GM18858 (cell line): ENCODE data around the gene QDPR.
A peak's percentile ranks its signal among the peaks of the same experiment; 100 is the strongest.
"Not testable (repeated sequence)": the region's sequence is repeated elsewhere in the genome, so short reads cannot be mapped to it uniquely, and the experiment has no call there.

Experiments
- ATAC-seq: cut with Tn5 transposase; IDR thresholded peaks from one replicate; pipeline ENCODE4 v1.9.1; 2021; ENCODE audit not compliant: unreplicated experiment

The QDPR gene

DNA sequence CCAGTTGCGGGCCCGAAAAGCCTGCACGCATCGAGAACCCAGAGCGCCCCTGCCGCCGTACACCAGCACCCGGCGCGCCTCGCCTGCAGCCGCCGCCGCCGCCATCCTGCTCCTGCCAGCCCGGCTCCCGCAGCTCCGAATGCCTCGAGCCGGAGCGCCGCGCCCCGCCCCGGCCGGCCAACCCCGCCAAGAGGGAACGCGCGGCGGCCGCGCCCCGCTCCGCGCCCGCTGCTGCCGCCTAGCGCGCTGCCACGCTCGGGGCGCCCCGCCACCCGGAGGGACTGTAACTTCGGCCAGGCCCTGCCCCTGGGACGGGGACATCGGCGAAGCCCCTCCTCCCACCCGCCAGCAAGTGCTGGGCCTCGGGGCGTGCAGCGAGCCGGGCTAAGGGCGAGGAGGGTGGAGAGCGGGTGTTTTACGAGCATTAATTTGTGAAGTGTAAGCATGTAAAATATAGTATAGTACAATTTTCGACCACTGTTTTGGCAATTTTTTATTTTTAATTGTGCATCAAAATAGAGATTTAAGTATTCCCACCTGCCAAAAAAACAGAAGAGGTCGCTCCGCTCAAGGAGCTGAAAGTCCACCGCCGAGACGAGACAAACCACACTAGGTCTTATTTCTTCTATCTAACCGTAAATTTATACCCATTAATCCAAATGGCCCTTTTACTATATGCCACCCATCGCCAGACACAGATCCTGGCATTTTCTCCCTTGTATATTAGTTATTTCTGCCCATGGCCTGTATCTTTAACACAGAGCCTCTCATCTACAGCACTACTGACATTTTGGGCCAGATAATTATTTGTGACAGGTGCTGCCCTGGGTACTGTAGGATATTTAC, at the start of gene QDPR:
TSS of gene QDPR (minus strand) at position 141 of the 846 bp plus-strand sequence. CDS start at position 105, 36 bp downstream.
- peak; percentile 97 for ATAC-seq

DNA sequence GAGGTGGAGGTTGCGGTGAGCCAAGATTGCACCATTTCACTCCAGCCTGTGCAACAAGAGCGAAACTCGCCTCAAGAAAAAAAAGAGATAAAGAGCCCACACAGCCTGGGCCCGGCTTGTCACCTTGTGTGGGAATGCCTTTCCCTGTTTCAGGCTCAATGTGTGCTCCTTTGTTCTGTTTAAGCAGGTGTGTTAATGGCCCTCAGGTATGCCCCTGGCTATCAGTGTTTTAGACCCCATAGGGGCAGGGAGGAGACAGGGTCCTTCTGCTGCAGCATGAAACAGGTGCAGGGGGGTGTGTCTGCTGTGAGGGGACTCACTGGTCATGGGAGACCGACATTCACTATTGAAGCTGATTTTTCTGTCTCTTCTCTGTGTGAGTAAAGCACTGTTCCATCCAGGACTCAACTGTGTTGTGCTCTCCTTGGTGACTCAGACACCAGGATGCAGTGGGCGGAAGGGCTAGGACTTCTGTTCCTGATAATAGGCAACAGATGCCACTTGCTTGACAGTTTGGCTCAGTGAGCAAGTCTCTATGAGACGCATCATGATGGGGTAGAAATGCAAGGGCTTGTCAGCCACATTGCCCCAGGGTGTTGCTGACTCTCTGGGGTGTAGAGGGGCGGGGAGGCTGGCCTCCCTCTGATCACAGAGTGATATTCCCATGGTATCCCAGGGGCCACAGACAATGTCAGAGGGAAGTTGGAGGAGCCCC, 49.5 kb upstream of the QDPR start:
- no peak for ATAC-seq

DNA sequence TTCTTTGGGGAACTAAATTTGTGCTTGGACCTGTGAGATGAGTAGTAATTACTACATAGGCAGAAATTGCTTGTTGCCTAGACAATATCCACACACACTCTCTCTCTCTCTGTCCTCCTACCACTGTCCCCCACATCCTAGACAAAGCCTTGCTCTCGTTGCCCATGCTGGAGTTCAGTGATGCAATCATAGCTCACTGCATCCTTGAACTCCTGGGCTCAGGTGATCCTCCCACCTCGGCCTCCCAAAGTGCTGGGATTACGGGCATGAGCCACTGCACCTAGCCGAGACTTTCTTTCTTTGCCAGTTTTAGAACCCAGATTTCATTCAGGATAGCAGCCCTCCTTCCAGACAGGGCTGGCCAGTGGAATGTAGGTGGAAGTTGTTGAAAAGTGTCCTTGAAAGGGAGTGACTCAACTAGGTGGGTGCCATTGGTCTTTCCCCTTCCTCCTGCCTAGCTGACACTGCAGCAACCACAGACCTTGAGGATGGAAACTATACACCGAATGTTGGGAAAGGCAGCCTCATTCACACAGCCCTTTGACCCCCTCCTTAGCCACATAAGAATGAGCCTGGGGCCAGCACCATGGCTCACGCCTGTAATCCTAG, 48.3 kb upstream of the QDPR start:
- no peak for ATAC-seq

DNA sequence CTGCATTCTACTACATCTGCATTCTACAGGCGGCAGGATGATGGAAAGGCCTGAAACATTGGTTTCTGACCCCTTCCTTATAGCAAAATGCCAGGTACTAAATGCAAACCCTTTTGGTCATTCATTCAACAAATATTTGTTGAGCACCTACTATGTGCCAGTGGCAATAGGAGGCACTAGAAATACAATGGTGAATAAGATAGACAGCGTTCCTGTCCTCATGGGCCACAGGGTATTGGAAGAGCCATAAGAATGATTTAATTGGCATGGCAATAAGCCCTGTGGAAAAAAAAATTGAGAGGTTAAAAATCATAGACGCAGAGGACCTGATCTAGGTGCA, 47.8 kb upstream of the QDPR start:
- no peak for ATAC-seq

DNA sequence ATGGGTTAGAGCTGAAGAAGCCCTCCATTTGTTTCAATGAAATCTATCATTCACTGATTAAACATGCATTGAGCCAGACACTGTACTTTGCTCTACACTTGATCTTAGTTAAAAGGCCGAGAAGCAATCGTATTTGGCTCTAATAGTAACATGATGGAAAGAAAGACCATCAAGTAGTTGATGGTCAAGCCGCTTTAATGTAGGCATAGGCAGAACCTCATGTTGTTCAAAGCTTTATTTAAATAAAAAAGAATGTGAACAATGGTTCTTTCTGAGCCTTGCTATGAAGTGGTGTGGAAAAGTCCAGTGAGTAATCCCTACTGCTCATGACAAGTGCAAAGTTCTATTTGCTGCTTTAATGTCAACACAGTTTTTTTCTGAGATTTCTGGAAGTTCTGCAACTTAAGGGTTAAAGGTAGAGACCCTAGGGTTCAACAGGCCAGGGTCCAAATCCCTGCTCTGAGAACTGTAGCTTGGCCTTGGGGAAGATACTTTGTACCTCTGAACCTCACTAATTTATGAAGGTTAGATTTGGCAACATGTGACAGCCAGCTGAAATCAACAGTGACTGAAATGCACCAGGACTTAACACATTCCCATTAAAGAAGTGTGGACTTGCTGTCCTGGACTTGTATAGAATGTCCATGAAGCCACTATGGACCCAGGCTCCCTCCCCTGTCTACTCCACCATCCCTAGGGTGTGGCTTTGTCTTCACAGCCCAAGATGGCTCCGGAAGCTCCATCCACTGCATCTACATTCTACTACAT, 47.2 kb upstream of the QDPR start:
- no peak for ATAC-seq

DNA sequence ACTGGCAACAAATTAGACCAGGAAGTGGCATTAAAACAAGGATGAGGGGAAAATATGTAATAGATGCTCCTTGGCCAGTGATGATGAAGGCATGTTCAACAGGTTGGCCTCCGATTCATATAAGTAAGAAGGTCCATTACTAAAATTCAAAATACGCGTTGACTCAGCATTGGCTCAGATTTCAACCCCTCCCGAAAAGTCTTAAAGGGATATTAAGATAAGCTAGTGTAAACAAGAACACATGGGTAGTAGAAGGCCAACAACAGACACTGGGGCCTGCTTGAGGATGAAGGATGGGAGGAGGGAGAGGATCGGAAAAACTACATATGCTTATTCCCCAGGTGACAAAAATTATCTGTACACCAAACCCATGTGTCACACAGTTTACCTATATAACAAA, 46.0 kb upstream of the QDPR start:
- ATAC-seq, result no peak

DNA sequence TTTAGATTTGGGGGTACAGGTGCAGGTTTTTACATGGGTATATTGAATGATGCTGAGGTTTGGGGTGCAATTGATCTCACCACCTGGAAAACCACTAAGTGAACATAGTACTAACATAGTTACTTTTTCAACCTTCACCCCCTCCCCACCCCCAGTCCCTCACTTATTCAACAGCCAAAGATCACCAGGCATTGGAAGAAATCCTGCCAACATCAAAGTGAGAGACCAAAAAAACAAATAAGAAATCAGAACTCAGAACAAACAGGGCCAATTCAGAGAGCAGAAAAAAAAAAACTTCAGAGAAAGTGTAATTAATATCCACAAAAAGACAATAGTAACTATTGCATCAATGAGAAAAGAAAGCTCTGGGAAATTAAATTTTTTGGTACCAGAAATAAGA, 44.6 kb upstream of the QDPR start:
- ATAC-seq, result no peak

DNA sequence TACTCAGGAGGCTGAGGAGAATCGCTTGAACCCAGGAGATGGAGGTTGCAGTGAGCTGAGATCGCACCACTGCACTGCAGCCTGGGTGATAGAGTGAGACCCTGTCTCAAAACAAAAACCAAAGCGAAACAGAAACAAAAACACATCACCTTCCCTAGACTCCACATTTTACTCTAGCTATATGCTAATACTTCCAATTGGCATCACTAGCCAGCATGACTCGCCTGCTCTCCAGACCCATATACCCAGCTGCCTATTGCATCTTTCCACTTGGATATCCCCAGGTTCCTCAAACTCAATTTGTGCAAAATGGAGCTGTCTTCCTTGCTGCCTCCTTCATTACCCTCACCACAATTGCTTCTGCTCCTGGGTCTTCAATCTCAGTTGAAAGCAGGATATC, 42.7 kb upstream of the QDPR start:
- no peak for ATAC-seq

DNA sequence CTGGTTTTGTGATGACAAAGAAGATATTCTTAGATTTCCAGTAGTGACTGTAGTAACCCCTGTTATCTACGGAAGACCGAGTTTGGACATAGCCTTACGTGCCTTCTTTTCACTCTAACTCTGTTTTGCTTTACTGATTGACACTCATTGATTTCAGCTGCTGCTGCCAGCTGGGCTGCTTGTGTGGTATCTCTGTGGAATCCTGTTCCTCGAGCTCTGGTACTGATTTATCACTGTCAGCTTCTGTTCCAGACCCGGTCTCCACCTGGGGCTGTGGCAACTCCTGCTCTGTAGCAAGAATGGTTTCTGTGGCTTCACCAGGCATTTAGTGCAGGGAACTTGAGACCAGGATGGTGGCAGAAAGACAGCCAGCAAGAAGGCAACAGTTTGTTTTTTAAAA, 40.5 kb upstream of the QDPR start:
- no peak for ATAC-seq

DNA sequence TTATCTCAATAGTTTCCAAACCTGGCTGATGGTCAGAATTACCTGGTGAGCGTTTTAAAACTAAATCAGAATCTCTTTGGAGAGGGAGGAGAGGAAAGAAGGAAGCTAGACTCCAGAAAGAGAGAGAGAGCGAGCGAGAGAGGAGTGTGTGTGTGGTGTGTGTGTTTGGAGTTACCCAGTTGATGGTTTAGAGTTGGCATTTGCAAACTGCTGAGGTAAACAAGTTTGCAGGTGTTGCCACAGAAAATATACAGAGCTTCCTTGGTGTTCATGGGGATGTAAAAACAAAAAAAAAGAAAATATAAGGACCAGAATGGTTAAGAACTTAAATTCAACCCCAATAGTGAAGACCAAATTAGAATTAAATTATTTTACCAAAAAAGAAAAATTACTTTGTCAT, 38.7 kb upstream of the QDPR start:
- ATAC-seq, result no peak

DNA sequence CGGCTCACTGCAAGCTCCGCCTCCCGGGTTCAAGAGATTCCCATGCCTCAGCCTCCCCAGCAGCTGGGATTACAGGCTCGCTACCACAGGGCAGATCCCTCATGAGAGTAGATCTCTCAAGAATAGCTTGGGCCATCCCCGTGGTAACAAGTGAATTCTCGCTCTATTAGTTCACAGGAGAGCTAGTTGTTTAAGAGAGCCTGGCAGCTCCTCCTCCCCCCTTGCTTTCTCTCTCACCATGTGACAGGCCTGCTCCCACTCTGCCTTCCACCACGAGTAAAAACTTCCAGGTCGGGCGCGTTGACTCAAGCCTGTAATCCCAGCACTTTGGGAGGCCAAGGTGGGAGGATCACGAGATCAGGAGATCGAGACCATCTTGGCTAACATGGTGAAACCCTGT, 34.8 kb upstream of the QDPR start:
- no peak for ATAC-seq

DNA sequence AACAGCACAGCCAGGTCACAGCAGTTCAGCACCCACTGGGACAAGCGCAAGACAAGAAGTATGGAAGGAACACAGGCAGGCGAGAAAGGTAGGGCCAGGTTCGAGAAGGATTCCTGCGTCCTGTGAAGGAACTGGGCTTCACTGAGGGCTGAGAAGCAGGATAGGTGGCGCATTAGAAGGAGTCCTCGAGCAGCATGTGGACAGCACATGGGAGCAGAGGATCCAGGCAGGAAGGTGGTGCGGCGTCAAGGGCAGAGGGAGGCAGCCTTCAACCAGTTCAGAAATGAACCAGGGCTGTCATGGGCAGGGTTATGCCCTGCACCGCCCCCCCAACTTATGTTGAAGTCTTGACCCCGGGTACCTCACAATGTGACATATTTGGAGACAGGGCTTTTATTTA, 34.3 kb upstream of the QDPR start:
- no peak for ATAC-seq

DNA sequence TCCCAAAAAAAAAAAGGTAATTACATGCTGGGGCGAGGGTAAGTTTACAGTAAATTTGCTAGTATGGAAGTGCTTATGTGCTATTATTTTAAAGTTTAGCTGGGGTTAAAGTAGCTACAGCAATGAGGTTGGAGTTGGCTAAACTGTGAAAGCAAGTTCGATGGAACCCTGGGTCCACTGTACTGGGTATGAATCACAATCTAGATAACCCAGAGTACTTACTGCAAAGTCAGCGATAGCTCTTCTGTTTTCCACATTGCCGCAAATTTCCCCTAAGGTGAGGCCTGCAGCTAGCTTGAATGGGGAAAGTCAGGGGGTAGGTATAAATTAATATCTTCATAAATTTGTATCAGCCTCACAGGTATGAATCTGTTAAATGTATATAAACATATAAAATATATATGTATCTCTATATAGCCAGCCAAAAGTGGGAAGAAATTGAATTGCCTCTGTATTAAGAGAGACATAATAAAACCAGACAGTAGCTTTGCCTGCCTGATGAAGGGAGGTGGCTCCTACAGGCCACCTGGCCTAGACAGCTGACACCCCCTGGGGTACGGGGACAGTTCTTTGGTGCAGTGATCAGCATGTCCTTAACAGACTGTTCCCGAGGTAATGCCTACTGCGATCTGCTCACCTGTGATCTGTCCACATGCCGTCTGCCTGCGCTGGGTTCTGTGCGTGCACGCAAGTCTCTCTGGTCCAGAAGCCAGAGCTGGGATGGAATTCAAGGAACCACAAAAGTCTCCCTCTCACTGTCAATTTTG, 33.7 kb upstream of the QDPR start:
- no peak for ATAC-seq

DNA sequence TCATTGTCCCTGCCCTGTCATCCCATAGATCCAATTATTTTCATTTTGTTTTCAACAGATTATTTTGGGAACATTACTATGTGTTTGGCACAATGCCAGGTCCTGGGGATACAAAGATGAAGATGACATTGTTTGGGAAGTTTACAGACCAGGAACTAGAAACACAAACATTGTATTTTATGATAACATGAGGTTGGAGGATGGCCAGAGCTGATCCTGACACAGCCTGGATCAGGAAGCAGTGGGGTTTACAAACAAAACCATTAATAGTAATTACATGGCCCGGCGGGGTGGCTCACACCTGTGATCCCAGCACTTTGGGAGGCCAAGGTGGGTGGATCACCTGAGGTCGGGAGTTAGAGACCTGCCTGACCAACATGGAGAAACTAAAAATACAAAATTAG, 32.9 kb upstream of the QDPR start:
- ATAC-seq, result no peak

DNA sequence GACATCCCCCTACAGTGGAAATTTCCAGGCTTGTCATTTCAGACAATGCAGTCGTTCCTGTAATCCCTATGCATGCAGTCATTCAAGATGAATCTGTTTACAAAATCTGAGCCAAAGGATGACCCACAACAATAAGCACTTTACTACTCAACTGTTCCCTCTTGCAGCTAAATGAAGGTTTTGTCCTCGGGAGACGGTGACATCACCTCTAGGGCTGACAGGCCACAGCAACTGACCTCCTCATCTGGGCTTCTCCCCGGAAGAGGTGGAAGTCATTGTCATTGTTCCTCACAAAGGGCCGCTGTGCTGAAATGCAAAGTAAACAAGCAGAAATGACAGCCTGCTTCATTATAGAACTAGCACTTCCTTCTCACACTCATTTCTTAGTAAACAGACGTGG, 32.3 kb upstream of the QDPR start:
- ATAC-seq, result no peak

DNA sequence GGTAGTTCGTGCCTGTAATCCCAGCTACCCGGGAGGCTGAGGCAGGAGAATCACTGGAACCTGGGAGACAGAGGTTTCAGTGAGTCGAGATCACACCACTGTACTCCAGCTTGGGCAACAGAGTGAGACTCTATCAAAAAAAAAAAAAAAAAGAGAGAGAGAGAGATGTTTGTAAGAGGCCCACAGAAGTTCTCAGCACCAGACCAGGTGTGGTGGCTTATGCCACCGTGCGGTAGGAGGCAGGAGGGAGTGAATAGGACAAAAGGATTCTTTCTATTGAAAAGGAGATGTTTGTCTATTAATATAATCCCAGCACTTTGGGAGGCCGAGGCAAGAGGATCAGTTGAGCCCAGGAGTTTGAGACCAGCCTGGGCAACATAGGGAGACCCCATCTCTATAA, 25.2 kb upstream of the QDPR start:
- not testable (repeated sequence) for ATAC-seq

DNA sequence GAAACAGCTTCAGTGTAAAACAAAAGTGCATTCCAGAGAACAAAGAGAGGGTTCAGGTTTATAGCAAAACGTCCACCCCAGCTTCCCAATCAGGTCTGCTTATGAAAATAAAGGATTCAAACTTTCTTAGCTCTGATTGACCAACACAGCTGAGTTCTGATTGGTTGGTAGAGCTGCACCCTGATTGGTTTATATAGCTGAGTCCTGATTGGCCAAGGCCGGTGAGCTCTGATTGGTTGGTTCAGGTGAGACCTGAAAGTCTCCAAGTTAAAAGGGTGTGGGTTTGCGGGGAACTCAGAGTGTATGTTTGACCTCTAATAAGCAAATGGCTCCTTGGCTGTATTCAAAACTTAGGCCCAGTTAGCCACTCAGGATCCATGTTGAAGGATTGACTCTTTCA, 24.0 kb upstream of the QDPR start:
- ATAC-seq, result no peak

DNA sequence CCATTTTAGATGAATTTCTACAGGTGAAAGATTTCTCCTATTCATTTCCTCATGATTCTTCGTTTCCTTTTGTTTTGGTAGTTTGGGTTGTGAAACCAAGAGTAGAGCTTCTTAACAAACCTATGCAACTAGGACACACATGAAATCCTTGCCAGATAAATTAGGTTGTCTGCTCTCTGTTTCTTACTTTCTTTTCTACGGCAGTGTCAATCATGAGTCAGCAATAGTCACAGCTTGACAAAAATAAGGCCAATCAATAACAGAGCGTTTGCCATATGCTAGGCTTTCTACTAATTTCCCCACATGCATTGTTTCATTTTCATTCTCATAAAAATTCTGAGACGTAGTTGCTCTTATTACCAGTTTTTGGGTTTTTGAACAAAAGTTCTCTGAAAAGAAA, 23.4 kb upstream of the QDPR start:
- no peak for ATAC-seq

DNA sequence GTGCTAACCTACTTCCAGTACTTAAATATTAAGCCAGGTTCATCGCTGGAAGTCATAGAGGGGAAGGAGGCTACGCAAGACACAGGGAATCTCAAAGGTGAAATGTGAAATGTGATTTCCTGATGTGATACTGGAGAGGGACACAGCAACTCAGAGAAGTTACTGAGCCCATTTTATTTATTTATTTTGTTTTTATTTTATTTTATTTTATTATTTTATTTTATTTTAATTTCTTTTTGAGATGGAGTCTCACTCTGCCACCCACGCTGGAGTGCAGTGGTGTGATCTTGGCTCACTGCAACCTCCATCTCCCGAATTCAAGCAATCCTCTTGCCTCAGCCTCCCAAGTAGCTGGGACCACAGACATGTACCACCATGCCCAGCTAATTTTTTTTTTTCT, 22.8 kb upstream of the QDPR start:
- no peak for ATAC-seq

DNA sequence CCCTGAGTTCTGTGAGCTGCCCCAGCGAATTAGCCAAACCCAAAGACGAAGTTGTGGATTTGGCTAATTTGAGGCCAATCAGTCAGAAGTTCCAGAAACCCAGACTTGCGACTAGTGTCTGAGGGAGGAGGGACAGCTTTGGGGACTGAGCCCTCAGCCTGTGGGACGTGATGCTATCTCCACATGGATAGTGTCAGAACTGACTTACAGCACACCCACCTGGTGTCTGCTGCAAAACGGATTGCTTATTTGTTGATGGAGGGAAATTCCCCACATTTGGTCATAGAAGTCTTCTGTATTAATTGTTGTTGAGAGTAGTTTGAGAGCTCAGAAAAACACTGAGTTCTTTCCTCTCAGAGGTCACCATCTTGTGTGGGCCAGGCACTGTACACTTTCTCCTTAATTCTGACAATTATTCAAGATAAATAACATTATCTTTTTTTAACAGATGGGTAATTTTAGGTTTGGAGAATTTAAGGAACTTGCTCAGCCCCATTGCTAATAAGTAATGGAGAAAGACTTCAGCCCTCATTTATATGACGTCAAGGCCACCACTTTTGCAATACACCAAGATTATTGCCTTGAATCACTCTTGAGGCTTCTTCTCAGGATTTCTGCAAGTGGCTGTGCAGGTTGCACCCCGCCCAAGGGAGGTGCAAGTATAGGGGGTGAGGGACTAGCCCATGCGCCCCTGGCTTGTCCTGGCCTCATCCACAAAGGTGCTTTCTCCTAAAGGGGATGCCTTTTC, 19.8 kb upstream of the QDPR start:
- no peak for ATAC-seq
